ENCODE measurements around the gene TAS2R41.

TAS2R41 gene

DNA sequence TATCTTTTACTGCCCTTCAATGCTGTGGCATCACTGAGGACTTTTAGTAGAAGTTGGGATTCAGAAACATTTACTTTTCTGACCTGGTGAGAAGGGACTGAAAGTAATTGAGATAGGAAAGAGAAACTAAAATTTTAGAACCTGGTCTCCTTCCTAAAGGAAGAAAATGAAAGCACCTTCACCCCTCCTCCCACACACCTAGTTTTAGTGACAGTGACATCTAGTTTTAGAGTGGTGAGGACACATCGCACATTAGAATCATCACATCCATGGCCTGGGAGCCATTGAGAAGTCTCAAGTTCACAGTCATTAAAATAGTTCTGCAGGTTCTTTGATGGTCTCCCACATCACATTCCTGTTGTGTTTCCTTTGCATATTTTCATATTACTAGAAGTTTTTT, 16.1 kb downstream of the TAS2R41 start:
- no peak for DNase-seq (ENCODE audit: low read depth in 3 of 3)

DNA sequence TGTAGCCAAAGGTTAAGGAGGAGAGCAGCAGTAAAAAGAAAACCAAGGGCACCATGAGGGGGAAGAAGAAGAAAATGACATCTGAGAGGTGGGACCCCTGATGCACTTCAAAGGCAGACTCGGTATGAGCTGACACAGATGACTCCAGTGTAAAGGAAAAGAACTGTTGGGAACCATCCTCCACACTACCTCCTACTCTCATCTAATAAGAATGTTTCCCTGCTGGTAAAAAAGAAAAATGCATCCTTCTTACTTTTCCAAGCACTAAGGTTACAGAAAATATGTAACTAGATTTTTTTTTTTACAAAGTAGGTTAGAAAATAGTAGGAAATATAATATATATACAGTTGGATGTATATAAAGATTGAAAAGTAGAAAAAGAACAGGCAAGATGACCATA, 16.9 kb downstream of the TAS2R41 start:
- no peak for DNase-seq (ENCODE audit: low read depth in 3 of 3)

DNA sequence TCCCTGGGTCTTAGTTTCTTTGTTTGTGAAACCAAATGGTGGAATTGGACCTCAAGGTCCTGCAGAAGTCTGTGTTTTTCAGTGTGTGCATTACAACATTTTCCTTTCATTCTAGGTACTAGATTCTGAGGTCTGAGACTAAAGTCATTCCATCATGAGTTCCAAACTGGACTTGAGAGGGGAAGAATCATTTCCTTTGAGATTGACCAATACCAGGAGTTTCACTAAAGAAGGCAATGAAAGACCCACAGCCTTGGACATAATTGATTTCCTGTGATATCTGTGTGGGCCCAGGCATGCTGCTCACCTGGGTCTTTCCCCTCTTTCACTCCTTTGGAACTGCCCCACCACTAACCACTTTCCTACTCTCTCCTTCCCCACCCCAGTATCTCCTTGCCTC, 18.2 kb downstream of the TAS2R41 start:
- DNase-seq (ENCODE audit: low read depth in 3 of 3): no peak

DNA sequence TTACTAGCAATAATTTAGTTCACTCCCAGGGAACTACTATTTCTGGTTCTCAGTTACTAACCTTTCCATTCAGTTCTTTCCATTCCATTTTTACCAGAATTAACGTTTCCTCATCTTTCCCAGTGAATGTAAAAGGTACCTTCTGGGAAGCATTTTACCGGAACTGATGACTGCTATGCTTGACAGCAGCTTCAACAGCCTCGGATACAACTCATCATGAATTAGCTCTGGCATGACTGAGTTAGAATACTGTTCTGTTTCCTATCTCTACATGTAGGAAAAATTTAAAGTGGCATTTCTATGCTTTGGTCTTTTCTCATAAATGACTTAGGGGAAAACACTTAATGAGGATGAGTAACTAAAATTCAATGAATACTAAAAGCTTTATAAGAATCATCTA, 18.6 kb downstream of the TAS2R41 start:
- no peak for DNase-seq (ENCODE audit: low read depth in 3 of 3)

DNA sequence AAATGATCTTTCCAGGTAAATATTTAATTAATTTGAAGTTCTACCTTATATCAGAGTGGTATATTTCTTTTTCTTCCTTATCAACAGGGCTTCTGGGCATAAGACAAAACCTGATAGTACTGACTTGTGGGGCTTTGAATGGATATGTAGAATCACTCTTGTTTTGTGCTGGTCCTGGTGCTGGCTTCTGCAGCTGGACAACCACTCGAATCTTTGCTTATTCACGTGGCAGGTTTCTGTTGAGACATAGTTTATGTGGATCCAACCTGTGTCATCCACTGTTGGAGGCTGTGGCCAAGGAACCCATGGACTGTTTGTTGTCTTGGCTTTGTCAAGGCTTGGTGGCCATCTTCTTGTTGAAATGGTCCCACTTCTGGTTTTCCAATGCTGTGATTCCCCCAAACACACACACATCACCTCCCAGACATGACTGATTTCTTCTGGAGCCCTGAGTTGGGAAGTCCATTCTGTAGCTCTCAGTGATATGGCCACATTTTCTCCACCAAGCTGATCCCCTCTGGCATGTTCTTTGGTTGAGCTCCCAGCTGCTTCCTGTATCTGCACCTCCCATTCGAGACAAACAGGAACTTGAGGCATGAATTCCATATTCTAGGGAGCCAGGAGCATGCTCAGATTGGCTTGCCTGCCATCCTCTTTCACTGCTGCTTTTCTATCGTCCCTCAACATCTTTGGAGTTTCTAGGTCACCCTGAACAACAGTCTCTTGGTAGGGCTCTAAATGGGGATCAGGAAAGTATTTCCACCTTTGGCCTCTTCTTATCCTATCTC, 19.5 kb downstream of the TAS2R41 start:
- no peak for DNase-seq (ENCODE audit: low read depth in 3 of 3)

DNA sequence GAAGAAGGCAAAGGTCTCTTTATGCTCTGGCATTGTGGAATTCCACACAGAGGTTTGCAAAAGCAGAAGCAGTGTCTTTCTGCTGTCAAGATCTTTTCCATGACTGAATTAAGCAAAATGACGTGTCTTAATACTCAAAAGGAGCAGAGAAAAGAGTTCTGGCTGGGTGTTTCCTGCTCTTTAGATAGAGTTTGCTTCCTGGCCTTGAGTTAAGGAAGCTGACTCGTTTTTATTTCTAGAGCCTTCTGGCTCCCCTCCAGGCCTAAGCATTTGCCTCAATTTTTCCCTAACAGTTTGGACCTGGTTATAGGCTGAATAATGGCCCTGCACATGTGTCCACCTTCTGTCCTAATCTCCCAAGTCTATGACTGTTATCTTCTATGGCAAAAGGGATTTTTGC, 21.6 kb downstream of the TAS2R41 start:
- no peak for DNase-seq (ENCODE audit: low read depth in 3 of 3)

DNA sequence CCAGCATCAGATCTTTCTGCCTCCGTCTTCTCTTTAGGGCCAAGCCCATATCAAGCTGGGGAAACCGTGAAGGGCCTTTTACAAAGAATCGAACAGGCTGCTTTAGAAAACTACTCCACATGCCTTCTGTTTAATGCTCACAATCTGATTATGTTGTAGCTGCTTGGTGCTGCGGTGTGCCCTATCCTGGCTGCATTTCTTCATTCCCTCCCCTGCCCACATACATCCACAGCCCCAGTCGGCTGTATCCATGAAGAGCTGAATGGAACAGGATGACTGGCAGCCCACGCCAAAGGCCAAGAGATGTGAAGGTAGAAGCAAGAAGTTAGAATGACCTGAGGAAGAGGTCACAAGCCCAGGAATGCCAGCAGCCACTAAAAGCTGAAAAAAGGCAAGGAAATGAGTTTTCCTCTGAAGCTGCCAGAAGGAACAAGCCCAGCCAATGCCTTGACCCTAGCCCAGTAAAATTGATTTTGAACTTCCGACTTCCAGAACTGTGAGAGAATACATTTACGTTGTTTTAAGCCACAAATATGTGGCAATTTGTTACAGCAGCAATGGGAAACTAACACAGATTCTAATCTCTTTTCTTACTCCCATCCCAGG, 22.2 kb downstream of the TAS2R41 start:
- DNase-seq (ENCODE audit: low read depth in 3 of 3): no peak

DNA sequence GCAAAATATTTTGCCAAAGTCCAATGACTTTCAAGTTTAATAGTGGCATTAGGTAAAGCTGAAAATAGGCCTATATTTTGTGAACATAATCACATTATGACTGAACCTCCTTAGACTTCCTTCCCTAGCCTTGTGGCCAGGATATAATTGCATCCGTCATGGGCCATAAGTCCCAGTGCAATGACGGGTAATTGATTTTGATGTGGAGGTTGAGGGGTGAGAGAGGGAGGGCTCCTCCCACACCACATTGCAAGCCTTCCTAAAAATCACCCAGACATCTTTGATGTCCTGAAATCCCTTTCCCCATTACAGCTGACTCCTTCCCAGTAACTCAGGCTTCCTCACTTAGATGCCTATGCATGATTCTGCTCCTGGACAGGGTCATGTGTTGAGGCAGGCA, 25.6 kb downstream of the TAS2R41 start:
- no peak for DNase-seq (ENCODE audit: low read depth in 3 of 3)

DNA sequence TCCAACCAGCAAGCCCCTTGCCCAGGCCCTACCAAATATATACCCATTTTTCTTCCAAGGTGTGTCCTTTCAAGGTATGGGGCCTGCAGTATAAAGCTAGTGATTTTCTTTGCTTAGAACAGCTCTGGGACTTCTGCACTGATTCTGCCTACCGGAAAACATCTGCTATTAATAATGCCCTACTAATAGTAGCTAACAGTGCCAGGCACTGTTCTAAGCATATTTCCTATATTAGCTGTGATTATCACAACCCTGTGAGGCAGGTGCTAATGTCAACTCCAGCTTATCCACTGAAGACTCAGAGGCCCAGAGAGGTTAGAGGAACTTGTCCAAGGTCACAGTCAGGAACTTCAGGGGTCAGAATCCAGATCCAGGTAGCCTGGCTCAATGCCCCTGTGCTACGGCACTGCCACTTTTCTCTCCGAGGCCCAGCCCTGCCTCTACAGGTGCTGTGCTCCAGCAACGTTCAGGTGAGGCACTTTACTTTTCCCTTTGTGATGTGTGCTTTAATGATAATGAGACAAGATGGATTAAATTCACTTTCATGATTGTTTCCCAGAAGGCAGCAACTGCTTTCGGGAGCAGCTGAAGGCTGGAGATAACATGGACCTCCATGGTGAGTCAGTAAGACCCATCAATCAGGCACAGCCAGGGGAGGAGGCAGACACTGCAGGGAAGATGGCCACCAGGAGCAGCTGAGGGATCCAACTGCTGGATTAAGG, 26.7 kb downstream of the TAS2R41 start:
- DNase-seq (ENCODE audit: low read depth in 3 of 3): no peak

DNA sequence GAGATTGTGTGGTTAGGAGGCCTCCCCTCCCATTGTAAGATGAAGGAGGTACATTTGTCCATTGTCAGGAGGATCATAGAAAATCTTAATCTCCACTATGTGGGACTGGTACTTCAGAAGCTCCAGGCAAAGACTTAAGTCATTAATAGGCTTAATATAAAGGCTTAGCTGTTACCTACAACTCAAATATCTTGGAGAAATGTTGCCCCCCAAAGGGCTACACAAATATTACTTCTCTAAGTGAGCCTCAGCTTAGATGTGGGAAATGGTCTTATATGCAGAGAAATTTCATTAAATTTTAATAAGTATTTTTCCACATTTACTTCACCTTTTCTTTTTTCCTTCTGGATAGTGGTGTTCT, 27.2 kb downstream of the TAS2R41 start:
- no peak for DNase-seq (ENCODE audit: low read depth in 3 of 3)

DNA sequence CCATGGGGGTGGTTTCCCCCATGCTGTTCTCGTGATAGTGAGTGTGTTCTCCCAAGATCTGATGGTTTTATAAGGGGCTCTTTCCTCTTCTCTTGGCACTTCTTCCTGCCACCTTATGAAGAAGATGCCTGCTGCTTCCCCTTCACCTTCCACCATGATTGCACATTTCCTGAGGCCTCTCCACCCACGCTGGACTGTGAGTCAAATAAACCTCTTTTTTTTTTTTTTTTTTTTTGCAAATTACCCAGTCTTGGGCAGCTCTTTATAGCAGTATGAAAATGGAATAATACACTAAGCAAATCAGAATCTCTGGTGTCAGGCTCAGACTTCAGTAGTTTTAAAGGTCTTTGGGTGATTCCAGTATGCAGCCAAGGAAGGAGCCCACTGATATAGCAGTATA, 28.2 kb downstream of the TAS2R41 start:
- DNase-seq (ENCODE audit: low read depth in 3 of 3): no peak

DNA sequence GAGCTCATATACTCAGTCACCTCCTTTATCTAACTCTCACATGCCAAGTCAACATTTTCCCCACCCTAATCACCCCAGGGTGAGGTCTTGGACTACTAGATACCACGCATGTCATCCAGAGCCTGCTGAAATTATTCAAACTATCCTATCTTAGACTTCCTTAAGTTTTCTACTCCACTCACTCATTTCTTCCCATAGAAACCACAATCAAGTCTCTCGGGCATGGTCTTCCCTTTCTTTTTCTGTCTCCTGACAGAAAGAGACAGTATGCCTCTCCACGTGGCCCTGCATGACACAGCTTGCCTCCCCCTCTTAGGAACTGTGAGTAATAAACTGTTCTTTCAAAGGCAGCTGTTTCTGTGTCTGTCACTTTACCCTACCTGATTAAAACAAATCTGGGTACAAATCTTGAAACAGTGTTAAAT, 29.4 kb downstream of the TAS2R41 start:
- DNase-seq (ENCODE audit: low read depth in 3 of 3): no peak

DNA sequence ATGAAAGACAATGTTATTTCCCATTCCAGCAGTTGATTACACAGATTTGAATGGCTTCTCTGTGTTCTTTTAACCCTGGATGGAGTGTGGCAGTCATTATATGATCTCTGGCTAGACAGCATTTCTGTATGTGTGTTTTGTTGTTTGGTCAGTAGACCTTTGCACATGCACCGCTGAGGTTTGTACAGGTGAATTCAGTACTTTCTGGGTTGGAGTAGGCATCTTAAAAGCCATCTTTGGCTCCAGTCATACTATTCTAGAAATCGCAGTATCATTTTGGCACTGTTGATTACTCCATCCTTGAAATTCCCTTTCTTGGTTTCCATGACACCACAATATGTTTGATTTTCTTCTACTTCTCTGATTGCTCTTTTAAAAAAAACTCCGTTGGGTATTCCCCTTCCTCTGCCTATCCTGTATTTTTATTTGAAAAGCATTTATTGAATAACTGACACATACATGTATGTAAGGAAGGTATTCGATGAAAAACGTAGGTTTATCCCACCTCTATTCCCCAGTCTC, 29.9 kb downstream of the TAS2R41 start:
- no peak for DNase-seq (ENCODE audit: low read depth in 3 of 3)

DNA sequence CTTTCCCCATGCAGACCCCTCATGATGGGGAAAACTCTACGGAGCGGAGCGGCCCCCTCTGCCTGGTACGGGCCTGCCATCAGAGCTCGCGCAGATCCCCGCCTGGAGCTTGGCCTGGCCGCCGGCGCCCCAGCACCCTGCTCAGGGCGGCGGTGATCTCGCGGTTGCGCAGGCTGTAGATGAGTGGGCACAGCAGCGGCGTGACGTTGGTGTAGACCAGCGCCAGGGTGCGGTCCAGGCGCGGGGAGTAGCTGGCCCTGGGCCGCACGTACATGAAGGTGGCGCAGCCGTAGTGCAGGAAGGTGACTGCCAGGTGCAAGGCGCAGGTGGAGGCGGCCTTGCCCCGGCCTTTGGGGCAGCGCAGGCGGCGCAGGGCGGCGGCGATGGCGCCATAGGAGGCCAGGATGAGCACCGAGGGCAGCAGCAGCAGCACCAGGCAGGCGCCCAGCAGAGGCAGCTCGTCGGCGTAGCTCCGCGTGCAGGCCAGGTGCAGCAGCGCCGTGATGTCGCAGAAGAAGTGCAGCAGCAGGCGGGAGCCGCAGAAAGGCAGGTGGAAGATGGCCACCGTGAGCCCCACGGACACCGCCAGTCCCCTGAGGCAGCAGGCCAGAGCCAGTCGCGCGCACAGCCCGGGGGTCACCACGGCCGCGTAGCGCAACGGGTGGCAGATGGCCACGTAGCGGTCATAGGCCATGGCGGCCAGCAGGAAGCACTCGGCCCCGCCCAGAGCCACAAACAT, 33.4 kb downstream of the TAS2R41 start:
- DNase-seq (ENCODE audit: low read depth in 3 of 3): no peak

DNA sequence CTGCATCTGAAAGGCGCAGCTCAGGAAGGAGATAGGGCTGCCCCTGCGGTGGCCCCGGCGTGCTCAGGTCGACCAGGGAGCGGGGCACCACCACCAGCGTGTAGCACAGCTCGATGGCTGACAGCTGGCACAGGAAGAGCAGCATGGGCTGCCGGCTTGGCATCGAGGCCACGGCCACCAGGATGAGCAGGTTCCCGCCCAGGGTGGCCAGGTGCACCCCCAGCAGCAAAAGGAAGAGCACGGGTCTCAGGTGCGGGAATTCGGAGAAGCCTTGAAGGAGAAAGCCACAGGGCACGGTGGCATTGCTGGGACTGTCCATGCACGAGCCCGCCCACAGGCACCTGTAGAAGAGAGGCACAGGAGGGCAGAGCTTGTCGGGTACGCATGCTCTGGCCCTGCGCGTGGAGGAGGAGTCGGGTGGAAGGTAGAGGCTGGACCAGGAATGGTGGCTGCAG, 33.9 kb downstream of the TAS2R41 start:
- no peak for DNase-seq (ENCODE audit: low read depth in 3 of 3)

DNA sequence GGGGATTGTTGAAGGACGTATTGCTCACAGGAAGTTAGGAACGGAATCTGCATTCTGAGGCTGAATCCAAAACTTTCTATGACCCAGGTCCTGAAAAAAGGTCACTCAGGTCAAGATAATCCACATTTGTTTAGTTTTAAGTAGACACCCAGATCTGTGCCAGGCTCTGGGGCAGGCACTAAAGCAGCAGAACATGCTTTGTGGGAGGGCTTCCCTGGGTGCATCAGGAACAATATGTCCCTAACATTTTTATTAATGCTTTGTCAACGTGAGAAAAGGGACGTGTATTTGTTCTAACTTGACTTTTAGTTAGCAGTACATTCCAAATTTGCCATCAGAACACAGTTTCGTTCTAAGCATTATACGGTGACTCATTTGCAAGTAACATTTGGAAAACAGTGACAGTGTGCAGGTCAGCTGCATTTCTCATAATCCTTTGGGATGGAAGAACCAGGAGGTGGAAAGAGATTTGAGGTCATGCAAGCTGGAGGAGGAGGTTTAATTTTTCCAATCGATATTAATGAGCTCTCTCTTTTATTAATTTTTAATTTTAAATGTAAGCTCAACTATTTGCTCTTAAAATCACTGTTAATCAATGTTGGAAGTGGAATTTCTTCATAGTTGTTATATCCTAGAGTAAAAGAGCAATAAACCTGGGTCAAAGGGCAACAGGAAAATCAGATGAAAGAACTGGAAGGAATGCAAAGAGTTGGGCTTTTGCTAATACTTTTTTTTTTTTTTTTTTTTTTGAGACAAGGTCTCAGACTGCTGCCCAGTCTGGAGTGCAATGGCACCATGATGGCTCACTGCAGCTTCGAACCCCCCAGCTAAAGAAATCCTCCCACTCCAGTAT, 35.0 kb downstream of the TAS2R41 start:
- no peak for DNase-seq (ENCODE audit: low read depth in 3 of 3)

DNA sequence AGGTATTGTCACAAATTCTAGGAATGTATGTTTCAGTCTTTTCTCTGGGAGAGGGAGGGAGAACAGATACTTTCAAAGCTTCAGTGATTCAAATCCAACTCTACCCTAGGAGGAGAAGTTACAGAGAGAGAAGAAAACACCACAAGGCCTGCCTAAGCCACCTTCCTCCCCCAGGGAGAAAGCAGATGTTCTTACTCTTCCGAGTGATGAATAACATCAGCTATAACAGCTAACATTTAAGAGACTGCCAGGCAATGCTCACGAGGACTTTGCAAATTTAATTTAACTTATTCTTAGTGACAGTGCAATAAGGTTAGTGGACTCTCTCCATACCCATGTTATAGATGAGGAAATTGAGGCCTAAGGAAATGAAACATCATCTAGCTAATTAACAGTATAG, 36.8 kb downstream of the TAS2R41 start:
- DNase-seq (ENCODE audit: low read depth in 3 of 3): no peak

DNA sequence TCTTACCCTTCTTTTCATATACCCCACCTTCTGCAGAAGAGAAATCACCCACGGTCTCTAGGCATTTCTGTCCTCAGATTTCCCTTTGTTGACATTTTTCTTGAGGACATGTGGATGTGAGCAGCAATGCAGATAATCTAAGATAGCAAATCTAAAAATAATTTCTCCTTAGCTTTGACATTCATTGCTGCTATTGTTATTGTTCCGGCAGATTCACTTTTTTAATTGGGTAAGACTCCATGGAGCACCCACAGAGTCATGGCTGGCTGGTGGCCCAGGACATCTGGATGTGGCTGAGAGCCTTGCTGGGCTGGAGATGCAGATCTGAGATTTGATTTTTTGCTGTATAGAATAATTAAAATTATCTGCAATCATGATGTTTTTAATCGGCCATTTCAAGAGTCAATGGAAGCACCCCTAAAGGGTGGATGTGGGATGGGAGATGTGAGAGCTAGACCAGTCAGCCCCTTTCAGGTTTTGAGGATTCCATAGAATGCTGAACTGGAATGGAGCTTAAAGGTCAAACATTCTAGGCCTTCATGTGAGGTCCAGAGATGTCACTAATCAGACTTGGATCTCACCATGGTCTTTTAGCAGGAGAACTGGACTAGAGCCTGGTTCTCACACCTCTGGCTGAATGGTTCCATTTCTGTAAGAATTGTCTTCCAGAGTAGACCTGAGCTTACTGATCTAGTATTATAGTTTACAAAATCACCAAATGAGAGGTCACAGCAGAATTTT, 37.5 kb downstream of the TAS2R41 start:
- no peak for DNase-seq (ENCODE audit: low read depth in 3 of 3)

DNA sequence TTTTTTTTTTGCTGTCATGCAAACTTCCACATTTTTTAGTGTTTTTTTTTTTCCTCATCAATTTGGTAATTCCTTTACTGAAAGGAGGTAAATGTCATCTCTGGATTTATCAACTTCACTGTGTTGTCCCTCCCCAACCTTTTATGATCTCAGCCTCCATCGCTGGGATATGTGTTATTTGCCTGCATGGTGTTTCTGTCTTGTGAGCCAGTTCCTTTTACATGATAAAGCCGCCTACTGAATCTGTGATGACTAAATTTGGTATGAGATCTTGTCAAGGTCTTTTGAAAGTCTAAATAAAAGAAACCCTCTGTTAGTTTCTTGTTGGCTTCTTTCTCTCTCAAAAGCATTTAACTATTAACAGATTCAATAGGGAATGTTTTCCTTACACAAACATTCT, 39.3 kb downstream of the TAS2R41 start:
- no peak for DNase-seq (ENCODE audit: low read depth in 3 of 3)

DNA sequence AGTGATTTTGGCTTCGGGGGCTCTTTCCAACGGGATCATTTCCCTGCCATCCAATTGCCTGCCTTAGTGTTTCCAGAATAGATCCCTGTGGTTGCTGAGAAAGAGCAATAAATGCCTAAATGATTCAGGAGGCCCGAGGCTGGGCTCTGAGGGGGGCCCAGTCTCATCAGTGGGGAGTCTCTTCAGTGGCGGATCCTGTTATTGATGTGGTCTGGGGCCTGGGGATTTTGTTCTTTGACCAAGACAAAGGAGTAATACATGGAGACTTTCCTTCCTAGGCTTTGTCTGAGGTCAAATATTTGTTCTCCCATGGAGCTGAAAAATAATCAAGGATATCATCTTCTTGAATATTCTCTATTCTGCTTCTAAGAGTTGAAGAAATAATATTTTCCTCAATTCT, 40.8 kb downstream of the TAS2R41 start:
- no peak for DNase-seq (ENCODE audit: low read depth in 3 of 3)
